K562 (cell line): ENCODE results near the gene CIB1. TPM values are rescaled to one million over a fixed set of nuclear protein-coding genes. Genes with fewer than 3 reads are reported as not detected.

Experiments used
- CEBPB ChIP-seq: fragments of 450-650 bp; IDR thresholded peaks from 2 replicates; pipeline ENCODE4 v1.6.1; 2016; ENCODE audit warnings: missing genetic modification characterization, missing compliant biosample characterization
- CREB1 ChIP-seq, 2 experiments: sonication (generic) in 1 of 2; formaldehyde crosslinking in 1 of 2; IDR thresholded peaks; 2 replicates each; pipeline versions ENCODE4 v1.6.1 to v1.8.0; 2012 to 2022; ENCODE audit warnings: inconsistent platforms in 1 of 2, mild to moderate bottlenecking in 1 of 2, missing genetic modification reagents in 1 of 2, moderate library complexity in 1 of 2
- HOXB6 ChIP-seq: fragments of 250-450 bp; sonication (Bioruptor Pico); IDR thresholded peaks from 2 replicates; pipeline ENCODE4 v1.5.1; 2022; ENCODE audit warnings: mild to moderate bottlenecking, borderline replicate concordance
- MEIS2 ChIP-seq: fragments of 450-650 bp; IDR thresholded peaks from 2 replicates; pipeline ENCODE4 v1.6.1; 2014; ENCODE audit warnings: mild to moderate bottlenecking; ENCODE audit not compliant: partially characterized antibody
- NR3C1 ChIP-seq: sonication (generic); formaldehyde crosslinking; IDR thresholded peaks from 2 replicates; pipeline ENCODE4 v1.8.1; 2022; ENCODE audit warnings: missing genetic modification reagents
- ZKSCAN3 ChIP-seq: fragments of 250-450 bp; sonication (Bioruptor Pico); IDR thresholded peaks from 2 replicates; pipeline ENCODE4 v1.4.0; 2020
- polyA plus RNA-seq, 8 experiments: library from polyadenylated mRNA; depleted of rRNA in 4 of 8; stranded (reverse) in 5 of 8; unstranded in 3 of 8; fragments of >200 nt; fragmentation: Nextera tagmentation in 2 of 8; fragmentation: Illumina TruSeq in 1 of 8; extraction: Ambion mirVana in 2 of 8; extraction: Trizol in 1 of 8; gene quantifications; 2 replicates each; pipeline versions ENCODE4 v1.2.1 to v1.2.3, GENCODE V29; 2011 to 2014; ENCODE audit warnings: inconsistent platforms in 1 of 8, missing spikeins in 1 of 8
- total RNA-seq, 7 experiments: library from RNA; depleted of rRNA in 6 of 7; stranded (reverse); fragments of >200 nt in 6 of 7; fragmentation: Illumina TruSeq in 2 of 7; extraction: Trizol in 2 of 7; gene quantifications; 2 replicates each; pipeline versions ENCODE4 v1.2.1 to v1.2.3, GENCODE V29; 2011 to 2021; ENCODE audit warnings: low replicate concordance in 1 of 7
- TF ChIP-seq, protein P1 (sequence below): fragments of 200-600 bp; sonication (generic); IDR thresholded peaks from one replicate; pipeline ENCODE4 v1.6.1; 2012; ENCODE audit warnings: mild to moderate bottlenecking, low read depth, low read length, inconsistent platforms
- TF ChIP-seq, protein P2 (sequence below): sonication (generic); IDR thresholded peaks from 2 replicates; pipeline ENCODE4 v1.6.1; 2016
- TF ChIP-seq, protein P3 (sequence below): sonication (generic); formaldehyde crosslinking; IDR thresholded peaks from 2 replicates; pipeline ENCODE4 v1.8.0; 2022; ENCODE audit warnings: missing genetic modification reagents, mild to moderate bottlenecking, moderate library complexity, borderline replicate concordance
- TF ChIP-seq, protein P4 (sequence below): IDR thresholded peaks from 3 replicates; pipeline ENCODE4 v1.6.1; 2011; ENCODE audit warnings: borderline replicate concordance, mild to moderate bottlenecking; ENCODE audit not compliant: insufficient read length, insufficient read depth

CIB1 gene
- total and polyA plus RNA-seq, 9 of the 15 experiments (the other 6 are each of a cell fraction or from before 2014, with no cell fraction given) = 14.9 to 136 (median 64.5) TPM

DNA sequence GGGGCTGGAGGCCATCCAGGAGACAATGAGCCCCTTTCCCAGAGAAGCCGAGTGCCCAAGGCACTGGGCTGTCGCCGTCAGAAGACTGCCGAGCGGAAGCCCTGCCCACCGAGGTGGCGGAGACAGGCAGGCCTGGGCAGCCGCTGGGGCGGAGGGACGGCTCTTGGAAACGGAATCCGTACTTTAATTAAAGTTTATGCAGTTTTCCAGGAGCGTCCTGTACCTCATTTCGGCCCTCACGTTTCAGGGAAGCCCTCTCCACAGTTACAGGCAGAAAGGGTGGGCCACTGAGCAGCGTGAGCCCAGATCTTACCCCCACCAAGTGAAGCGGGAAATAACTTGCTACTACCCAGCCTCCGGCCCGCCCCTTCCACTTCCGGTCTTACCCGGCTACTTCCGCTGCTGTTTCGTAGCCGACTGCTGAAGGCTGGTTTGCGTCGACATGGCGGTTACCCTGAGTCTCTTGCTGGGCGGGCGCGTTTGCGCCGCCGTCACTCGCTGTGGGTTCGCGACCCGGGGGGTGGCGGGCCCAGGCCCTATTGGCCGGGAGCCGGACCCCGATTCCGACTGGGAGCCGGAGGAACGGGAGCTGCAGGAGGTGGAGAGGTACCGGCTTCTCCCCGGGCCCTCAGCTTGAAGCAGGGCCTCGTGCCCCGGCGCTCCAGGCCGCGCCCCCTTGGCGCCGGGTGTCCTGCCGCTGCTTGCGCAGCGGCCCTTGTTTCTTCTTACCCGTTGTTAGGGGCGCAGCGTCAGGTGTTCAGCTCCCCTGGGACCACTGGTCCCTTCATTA lies 31.7 kb upstream of the CIB1 start, which contains the start of gene NGRN (continued):
- TF ChIP-seq, protein P1, sequence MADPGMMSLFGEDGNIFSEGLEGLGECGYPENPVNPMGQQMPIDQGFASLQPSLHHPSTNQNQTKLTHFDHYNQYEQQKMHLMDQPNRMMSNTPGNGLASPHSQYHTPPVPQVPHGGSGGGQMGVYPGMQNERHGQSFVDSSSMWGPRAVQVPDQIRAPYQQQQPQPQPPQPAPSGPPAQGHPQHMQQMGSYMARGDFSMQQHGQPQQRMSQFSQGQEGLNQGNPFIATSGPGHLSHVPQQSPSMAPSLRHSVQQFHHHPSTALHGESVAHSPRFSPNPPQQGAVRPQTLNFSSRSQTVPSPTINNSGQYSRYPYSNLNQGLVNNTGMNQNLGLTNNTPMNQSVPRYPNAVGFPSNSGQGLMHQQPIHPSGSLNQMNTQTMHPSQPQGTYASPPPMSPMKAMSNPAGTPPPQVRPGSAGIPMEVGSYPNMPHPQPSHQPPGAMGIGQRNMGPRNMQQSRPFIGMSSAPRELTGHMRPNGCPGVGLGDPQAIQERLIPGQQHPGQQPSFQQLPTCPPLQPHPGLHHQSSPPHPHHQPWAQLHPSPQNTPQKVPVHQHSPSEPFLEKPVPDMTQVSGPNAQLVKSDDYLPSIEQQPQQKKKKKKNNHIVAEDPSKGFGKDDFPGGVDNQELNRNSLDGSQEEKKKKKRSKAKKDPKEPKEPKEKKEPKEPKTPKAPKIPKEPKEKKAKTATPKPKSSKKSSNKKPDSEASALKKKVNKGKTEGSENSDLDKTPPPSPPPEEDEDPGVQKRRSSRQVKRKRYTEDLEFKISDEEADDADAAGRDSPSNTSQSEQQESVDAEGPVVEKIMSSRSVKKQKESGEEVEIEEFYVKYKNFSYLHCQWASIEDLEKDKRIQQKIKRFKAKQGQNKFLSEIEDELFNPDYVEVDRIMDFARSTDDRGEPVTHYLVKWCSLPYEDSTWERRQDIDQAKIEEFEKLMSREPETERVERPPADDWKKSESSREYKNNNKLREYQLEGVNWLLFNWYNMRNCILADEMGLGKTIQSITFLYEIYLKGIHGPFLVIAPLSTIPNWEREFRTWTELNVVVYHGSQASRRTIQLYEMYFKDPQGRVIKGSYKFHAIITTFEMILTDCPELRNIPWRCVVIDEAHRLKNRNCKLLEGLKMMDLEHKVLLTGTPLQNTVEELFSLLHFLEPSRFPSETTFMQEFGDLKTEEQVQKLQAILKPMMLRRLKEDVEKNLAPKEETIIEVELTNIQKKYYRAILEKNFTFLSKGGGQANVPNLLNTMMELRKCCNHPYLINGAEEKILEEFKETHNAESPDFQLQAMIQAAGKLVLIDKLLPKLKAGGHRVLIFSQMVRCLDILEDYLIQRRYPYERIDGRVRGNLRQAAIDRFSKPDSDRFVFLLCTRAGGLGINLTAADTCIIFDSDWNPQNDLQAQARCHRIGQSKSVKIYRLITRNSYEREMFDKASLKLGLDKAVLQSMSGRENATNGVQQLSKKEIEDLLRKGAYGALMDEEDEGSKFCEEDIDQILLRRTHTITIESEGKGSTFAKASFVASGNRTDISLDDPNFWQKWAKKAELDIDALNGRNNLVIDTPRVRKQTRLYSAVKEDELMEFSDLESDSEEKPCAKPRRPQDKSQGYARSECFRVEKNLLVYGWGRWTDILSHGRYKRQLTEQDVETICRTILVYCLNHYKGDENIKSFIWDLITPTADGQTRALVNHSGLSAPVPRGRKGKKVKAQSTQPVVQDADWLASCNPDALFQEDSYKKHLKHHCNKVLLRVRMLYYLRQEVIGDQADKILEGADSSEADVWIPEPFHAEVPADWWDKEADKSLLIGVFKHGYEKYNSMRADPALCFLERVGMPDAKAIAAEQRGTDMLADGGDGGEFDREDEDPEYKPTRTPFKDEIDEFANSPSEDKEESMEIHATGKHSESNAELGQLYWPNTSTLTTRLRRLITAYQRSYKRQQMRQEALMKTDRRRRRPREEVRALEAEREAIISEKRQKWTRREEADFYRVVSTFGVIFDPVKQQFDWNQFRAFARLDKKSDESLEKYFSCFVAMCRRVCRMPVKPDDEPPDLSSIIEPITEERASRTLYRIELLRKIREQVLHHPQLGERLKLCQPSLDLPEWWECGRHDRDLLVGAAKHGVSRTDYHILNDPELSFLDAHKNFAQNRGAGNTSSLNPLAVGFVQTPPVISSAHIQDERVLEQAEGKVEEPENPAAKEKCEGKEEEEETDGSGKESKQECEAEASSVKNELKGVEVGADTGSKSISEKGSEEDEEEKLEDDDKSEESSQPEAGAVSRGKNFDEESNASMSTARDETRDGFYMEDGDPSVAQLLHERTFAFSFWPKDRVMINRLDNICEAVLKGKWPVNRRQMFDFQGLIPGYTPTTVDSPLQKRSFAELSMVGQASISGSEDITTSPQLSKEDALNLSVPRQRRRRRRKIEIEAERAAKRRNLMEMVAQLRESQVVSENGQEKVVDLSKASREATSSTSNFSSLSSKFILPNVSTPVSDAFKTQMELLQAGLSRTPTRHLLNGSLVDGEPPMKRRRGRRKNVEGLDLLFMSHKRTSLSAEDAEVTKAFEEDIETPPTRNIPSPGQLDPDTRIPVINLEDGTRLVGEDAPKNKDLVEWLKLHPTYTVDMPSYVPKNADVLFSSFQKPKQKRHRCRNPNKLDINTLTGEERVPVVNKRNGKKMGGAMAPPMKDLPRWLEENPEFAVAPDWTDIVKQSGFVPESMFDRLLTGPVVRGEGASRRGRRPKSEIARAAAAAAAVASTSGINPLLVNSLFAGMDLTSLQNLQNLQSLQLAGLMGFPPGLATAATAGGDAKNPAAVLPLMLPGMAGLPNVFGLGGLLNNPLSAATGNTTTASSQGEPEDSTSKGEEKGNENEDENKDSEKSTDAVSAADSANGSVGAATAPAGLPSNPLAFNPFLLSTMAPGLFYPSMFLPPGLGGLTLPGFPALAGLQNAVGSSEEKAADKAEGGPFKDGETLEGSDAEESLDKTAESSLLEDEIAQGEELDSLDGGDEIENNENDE = no peak
- TF ChIP-seq, protein P2, sequence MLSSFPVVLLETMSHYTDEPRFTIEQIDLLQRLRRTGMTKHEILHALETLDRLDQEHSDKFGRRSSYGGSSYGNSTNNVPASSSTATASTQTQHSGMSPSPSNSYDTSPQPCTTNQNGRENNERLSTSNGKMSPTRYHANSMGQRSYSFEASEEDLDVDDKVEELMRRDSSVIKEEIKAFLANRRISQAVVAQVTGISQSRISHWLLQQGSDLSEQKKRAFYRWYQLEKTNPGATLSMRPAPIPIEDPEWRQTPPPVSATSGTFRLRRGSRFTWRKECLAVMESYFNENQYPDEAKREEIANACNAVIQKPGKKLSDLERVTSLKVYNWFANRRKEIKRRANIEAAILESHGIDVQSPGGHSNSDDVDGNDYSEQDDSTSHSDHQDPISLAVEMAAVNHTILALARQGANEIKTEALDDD = peak; percentile 29; the same call in 1 of the 2 replicates
- TF ChIP-seq MEIS2 = no peak
- TF ChIP-seq, protein P3, sequence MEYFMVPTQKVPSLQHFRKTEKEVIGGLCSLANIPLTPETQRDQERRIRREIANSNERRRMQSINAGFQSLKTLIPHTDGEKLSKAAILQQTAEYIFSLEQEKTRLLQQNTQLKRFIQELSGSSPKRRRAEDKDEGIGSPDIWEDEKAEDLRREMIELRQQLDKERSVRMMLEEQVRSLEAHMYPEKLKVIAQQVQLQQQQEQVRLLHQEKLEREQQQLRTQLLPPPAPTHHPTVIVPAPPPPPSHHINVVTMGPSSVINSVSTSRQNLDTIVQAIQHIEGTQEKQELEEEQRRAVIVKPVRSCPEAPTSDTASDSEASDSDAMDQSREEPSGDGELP (CRISPR knock-in tag) = peak; percentile 79
- TF ChIP-seq NR3C1 (CRISPR knock-in tag) = no peak
- no peak; the same call in 1 of the 2 replicates for TF ChIP-seq CREB1 (IDR thresholded peaks at IDR 0.05)
- peak; percentile 75 for TF ChIP-seq CREB1 (CRISPR knock-in tag; IDR thresholded peaks at IDR 0.05)
- no peak for TF ChIP-seq CEBPB (tag)
- no peak for TF ChIP-seq ZKSCAN3 (CRISPR knock-in tag)
- TF ChIP-seq, protein P4, sequence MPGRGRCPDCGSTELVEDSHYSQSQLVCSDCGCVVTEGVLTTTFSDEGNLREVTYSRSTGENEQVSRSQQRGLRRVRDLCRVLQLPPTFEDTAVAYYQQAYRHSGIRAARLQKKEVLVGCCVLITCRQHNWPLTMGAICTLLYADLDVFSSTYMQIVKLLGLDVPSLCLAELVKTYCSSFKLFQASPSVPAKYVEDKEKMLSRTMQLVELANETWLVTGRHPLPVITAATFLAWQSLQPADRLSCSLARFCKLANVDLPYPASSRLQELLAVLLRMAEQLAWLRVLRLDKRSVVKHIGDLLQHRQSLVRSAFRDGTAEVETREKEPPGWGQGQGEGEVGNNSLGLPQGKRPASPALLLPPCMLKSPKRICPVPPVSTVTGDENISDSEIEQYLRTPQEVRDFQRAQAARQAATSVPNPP = no peak
- no peak for TF ChIP-seq HOXB6 (CRISPR knock-in tag)
